Measurements from ENCODE around the gene HLA-F.

The HLA-F gene

DNA sequence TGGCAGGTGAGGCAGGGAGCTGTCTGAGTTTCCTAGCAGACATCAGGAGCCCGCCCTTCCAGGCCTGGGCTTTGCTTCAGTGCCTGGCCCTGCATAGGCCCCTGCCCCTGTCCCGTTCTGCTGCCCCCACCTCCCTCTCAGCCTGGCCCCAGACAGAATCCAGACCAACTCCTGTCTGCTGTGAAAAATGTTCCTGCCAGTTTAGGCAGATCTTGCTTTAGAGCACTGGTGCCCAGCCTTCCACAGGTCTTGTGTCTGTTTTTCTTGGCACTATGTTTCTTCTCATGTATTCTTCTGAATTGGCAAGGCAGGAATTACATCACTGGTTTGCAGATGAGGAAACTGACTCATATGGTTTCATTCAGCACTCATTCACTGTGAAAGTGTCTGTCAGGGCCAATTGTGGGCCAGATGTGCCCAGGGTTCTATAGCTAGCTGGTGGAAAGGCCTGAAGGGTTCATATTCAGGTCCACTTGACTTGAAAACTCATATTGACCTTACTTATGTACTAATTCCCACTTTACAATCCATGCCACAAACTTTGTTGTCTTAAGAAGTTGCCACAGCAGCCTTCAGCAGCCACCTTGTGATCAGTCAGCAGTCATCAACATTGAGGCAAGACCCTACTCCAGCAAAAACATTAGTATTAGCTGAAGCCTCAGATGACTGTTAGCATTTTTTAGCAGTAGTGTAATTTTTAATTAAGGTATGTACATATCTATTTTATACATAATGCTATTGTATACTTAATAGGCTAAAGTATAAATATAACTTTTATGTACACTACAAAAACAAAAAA, 40.5 kb downstream of the HLA-F start:
- no peak for DNase-seq

DNA sequence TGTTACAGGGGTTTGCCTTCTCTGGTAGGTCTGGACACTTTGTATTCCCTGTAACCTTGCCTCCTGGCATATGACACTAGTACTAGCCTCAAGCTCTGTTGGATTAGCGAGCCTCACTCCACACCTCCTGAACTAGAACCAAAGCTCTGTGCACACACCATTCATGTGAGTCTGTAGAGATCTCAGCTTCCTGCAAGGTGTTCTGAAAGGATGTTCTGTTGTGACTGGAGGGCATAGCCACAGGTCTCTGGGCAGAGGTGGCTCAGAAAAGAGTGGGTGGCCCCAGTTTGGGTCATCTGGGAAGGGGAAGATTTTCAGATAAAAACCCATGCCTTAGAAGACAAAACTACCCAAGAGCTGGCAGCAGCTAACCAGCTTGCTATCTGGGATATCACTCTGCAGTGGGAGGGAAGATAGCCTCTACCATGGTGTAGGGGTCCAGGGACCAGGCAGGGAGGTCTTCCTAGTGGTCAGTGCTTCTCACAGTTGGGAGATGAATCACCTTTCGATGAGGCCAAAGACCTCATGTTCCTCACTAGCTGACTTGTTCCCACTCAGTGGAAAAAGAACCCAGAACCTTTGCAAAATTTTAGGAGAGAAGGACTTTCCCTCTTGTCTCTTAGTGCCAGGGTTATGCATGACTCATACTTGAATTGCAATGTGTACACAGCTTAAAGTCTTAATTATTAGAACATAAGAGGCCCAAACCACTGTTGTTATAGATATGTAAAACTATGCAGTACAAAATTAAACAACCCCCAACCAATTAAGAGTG, 41.4 kb downstream of the HLA-F start:
- no peak for DNase-seq

DNA sequence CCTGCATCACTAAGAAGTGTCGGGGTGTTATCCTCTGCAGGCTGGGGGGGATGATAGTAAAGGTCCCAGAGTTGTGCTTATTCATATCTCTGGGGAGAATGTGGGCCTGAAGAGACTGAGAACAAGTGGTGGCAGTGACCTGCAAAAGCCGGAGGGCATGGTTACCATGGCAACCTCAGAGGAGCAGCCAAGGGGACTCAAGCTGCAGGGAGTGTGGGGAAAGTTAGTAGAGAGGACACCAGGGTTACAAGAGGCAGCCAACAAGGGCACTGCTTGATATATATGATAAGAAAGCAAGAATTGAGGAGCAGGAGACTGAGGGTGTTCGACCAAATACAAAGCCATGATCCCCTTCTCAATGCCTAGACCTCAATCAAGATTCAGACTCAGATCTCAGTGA, 46.1 kb downstream of the HLA-F start:
- DNase-seq, result no peak

DNA sequence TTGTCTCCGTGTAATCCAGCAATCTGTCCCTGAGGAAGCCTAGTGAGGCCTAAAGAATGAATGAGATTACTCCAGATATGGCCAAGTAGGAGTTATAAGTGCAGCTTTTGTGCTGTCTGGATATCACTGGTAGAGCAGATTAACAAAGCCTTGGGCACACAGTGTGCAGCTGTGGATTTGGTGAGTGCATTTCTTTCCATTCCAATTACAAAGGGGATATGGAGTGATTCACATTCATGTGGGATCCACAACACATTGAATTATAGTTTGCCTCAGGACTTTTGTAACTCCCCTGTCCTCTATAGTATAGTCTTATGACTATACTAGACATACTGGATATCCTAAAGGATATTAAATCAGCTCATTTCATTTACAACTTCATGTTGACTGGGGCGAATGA, 47.1 kb downstream of the HLA-F start:
- DNase-seq, result no peak

DNA sequence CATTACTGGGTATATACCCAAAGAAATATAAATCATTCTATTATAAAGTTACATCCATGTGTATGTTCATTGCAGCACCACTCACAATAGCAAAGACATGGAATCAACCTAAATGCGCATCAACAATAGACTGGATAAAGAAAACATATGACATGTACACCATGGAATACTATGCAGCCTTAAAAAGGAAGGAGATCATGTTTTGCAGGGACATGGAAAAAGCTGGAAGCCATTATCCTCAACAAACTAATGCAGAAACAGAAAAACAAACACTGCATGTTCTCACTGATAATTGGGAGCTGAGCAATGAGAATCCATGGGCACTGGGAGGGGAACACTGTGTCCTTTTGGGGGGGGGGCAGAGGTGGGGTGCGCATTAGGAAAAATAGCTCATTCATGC, 53.5 kb downstream of the HLA-F start:
- no peak for DNase-seq

Measured in effector CD8-positive, alpha-beta T cell (primary cell).